H1 (cell line): ENCODE measurements around the gene MAST2.

Experiments
- CEBPB ChIP-seq: IDR thresholded peaks from 2 replicates; pipeline ENCODE4 v1.6.1; 2012; ENCODE audit warnings: low read depth, low read length
- CHD1 ChIP-seq: IDR thresholded peaks from 2 replicates; pipeline ENCODE4 v1.6.1; 2012; ENCODE audit warnings: low read depth, low read length, improper control_type of control experiment
- CTCF ChIP-seq, 3 experiments: IDR thresholded peaks; 1 replicate in 2 of 3; 2 replicates in 1 of 3; pipeline versions ENCODE4 v1.5.1 to v1.6.1; 2011; ENCODE audit warnings: low read length in 3 of 3, mild to moderate bottlenecking in 3 of 3, inconsistent platforms in 2 of 3, low read depth in 1 of 3, moderate library complexity in 1 of 3; ENCODE audit not compliant: insufficient read depth in 1 of 3; ENCODE audit errors: control extremely low read depth in 1 of 3
- JUN ChIP-seq: IDR thresholded peaks from 2 replicates; pipeline ENCODE4 v1.6.1; 2011; ENCODE audit warnings: low read depth, mild to moderate bottlenecking, improper control_type of control experiment, low read length
- JUND ChIP-seq: IDR thresholded peaks from 2 replicates; pipeline ENCODE4 v1.6.1; 2011; ENCODE audit warnings: mild to moderate bottlenecking, improper control_type of control experiment, low read length
- SIN3A ChIP-seq, 2 experiments: IDR thresholded peaks in 1 of 2; conservative IDR thresholded peaks in 1 of 2; 2 replicates each; pipeline ENCODE4 v1.6.1; 2011 to 2012; ENCODE audit warnings: low read length in 2 of 2, improper control_type of control experiment in 1 of 2, low read depth in 1 of 2, mild to moderate bottlenecking in 1 of 2
- SP1 ChIP-seq: IDR thresholded peaks from 2 replicates; pipeline ENCODE4 v1.6.1; 2011; ENCODE audit warnings: low read depth, low read length
- TBP ChIP-seq: IDR thresholded peaks from 2 replicates; pipeline ENCODE4 v1.6.1; 2011; ENCODE audit warnings: low read depth, low read length, improper control_type of control experiment
- TF ChIP-seq, protein P1 (sequence below): IDR thresholded peaks from 2 replicates; pipeline ENCODE4 v1.6.1; 2011; ENCODE audit warnings: low read length, improper control_type of control experiment

- TF ChIP-seq CEBPB (no peak), CTCF (IDR thresholded peaks at IDR 0.05; ENCODE audit: control extremely low read depth in 1 of 3, insufficient read depth in 1 of 3, low read depth in 1 of 3, low read length in 3 of 3) (no peak), JUND (no peak), SIN3A (conservative IDR thresholded peaks at IDR 0.05 in 1 of 2, IDR thresholded peaks at IDR 0.05 in 1 of 2; ENCODE audit: low read depth in 1 of 2, low read length in 2 of 2) (no peak), TBP (no peak), JUN (no peak), SP1 (no peak), CHD1 (no peak)
- TF ChIP-seq, protein P1, sequence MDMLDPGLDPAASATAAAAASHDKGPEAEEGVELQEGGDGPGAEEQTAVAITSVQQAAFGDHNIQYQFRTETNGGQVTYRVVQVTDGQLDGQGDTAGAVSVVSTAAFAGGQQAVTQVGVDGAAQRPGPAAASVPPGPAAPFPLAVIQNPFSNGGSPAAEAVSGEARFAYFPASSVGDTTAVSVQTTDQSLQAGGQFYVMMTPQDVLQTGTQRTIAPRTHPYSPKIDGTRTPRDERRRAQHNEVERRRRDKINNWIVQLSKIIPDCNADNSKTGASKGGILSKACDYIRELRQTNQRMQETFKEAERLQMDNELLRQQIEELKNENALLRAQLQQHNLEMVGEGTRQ: no peak
Observed at GRCh38 chr1:46039571-46040052, 236.2 kb downstream of the MAST2 start.
